Measurements from ENCODE around the gene TCAIM. TPM values are rescaled to one million over a fixed set of nuclear protein-coding genes. Genes with fewer than 3 reads are reported as not detected.

Gene TCAIM
- total RNA-seq, 1 experiment from 2014 or later = 23.8 TPM

GRCh38 chr3:44434834-44435510 is 96.4 kb downstream of the TCAIM start:
- Histone ChIP-seq H4K8ac (replicated peaks; ENCODE audit: insufficient read length, low read depth, low read length) (no peak overlapping the region), H3K23ac (ENCODE audit: insufficient read length, low read depth, low read length) (no peak overlapping the region), H2BK12ac (ENCODE audit: insufficient read length, low read depth, low read length) (no peak overlapping the region), H2AFZ (ENCODE audit: low read length) (no peak overlapping the region), H2BK20ac (ENCODE audit: low read depth, low read length, poor library complexity, severe bottlenecking) (no peak overlapping the region), H4K5ac (ENCODE audit: insufficient read length, low read depth, low read length) (no peak overlapping the region), H4K91ac (ENCODE audit: insufficient read length, low read depth, low read length) (no peak overlapping the region), H3K4ac (ENCODE audit: low read depth, low read length) (no peak overlapping the region), H3K23me2 (ENCODE audit: insufficient read length, low read depth, low read length, poor library complexity, severe bottlenecking) (no peaks in the 10 kb centered on the region), H2AK5ac (ENCODE audit: insufficient read length, low read length) (no peak overlapping the region), H3K9me3 (ENCODE audit: control insufficient read depth, low read depth, low read length) (no peaks in the 10 kb centered on the region), H3K14ac (ENCODE audit: insufficient read depth, low read length) (no peak overlapping the region), H4K20me1 (ENCODE audit: control insufficient read depth, insufficient read depth, insufficient read length) (no peaks in the 10 kb centered on the region), H3K9ac (ENCODE audit: extremely low read depth, insufficient read length, low read length) (no peak overlapping the region), H3K79me1 (ENCODE audit: insufficient read depth, low read depth, low read length, poor library complexity, severe bottlenecking) (no peaks in the 10 kb centered on the region), H2BK120ac (ENCODE audit: low read depth, low read length, poor library complexity, severe bottlenecking) (no peak overlapping the region), H3K18ac (ENCODE audit: insufficient read length, low read depth, low read length) (no peak overlapping the region), H3K56ac (ENCODE audit: insufficient read length, low read depth, low read length) (no peak overlapping the region), H3K27ac (ENCODE audit: insufficient read length, low read depth, low read length) (no peak overlapping the region), H3K27me3 (ENCODE audit: insufficient read depth, low read length) (no peaks in the 10 kb centered on the region), H2BK15ac (ENCODE audit: low read depth, low read length) (no peak overlapping the region), H3K4me2 (ENCODE audit: insufficient read depth, insufficient read length, low read length) (no peak overlapping the region), H3K4me1 (ENCODE audit: insufficient read depth, low read length) (no peaks in the 10 kb centered on the region), H2BK5ac (ENCODE audit: insufficient read length, low read length) (no peak overlapping the region), H3T11ph (ENCODE audit: low read length) (no peak overlapping the region), H3K79me2 (ENCODE audit: insufficient read depth, low read length) (no peaks in the 10 kb centered on the region)
- Mint-ChIP-seq H3K4me1 (peaks cover 6% of the 10 kb centered on the region in 2 experiments), H3K9me3 (no peaks in the 10 kb centered on the region), H3K27me3 (ENCODE audit: low read depth) (peaks cover 1% of the 10 kb centered on the region; the same call in 1 of the 2 replicates), H3K36me3 (ENCODE audit: insufficient read depth in 1 of 3, low read depth in 3 of 3) (peaks cover 2 to 8% (median 6%) of the 10 kb centered on the region in 3 experiments; a peak in 4 of 7 replicates), H3K27ac (no peak overlapping the region; a peak in 1 of 7 replicates), H3K4me3 (no peak overlapping the region)
- no peak for DNase-seq
- no CpG with 5 or more reads among the region's 5 CpGs for WGBS (ENCODE audit: extremely low coverage, insufficient read length, low lambda C conversion rate)
- no peak for TF ChIP-seq CTCF (conservative IDR thresholded peaks at IDR 0.05)

All from H9 (cell line).